ENCODE results near the gene TP53BP2. TPM values are rescaled to one million over a fixed set of nuclear protein-coding genes. Genes with fewer than 3 reads are reported as not detected.

TP53BP2 gene
- polyA plus RNA-seq, 1 donor from 2014 or later = 15.2 TPM

GRCh38 chr1:223864084-223864483 is 18.3 kb upstream of the TP53BP2 start:
- no peak overlapping the region for H3K4me3 Mint-ChIP-seq
- H3K27me3 Mint-ChIP-seq = peaks cover 7% of the 10 kb centered on the region
- no peaks in the 10 kb centered on the region for H3K4me1 Mint-ChIP-seq
- H3K36me3 Mint-ChIP-seq = no peaks in the 10 kb centered on the region
- peaks cover 0 to 1% (median 0%) of the 10 kb centered on the region in 3 donors for H3K9me3 Mint-ChIP-seq
- H3K27ac Mint-ChIP-seq = no peak overlapping the region

- Mint-ChIP-seq H3K27me3 (peaks cover 8% of the 10 kb centered on the region), H3K27ac (no peak overlapping the region), H3K36me3 (no peaks in the 10 kb centered on the region), H3K4me3 (no peak overlapping the region), H3K9me3 (peaks cover 0 to 1% (median 0%) of the 10 kb centered on the region in 3 donors), H3K4me1 (no peaks in the 10 kb centered on the region)
These were observed 16.2 kb upstream of the TP53BP2 start for GRCh38 chr1:223861904-223862303.

GRCh38 chr1:223860051-223860622 is 14.4 kb upstream of the TP53BP2 start:
- H3K9me3 Mint-ChIP-seq = no peaks in the 10 kb centered on the region
- no peaks in the 10 kb centered on the region for H3K36me3 Mint-ChIP-seq
- no peak overlapping the region for H3K4me3 Mint-ChIP-seq
- no peaks in the 10 kb centered on the region for H3K4me1 Mint-ChIP-seq
- peaks cover 8% of the 10 kb centered on the region for H3K27me3 Mint-ChIP-seq
- H3K27ac Mint-ChIP-seq = no peak overlapping the region

- Mint-ChIP-seq H3K9me3 (no peaks in the 10 kb centered on the region), H3K36me3 (no peaks in the 10 kb centered on the region), H3K4me3 (no peak overlapping the region), H3K27me3 (peaks cover 8% of the 10 kb centered on the region), H3K4me1 (no peaks in the 10 kb centered on the region), H3K27ac (no peak overlapping the region)
These were observed 13.3 kb upstream of the TP53BP2 start for GRCh38 chr1:223859058-223859457.

GRCh38 chr1:223856386-223856785 is 10.6 kb upstream of the TP53BP2 start:
- H3K9me3 Mint-ChIP-seq = no peaks in the 10 kb centered on the region
- H3K4me1 Mint-ChIP-seq = peaks cover 0 to 2% (median 0%) of the 10 kb centered on the region in 3 donors
- H3K36me3 Mint-ChIP-seq = no peaks in the 10 kb centered on the region
- H3K4me3 Mint-ChIP-seq = no peak overlapping the region
- no peak overlapping the region for H3K27ac Mint-ChIP-seq
- peaks cover 6% of the 10 kb centered on the region for H3K27me3 Mint-ChIP-seq

- Mint-ChIP-seq H3K36me3 (no peaks in the 10 kb centered on the region), H3K9me3 (no peaks in the 10 kb centered on the region), H3K27me3 (peaks cover 2% of the 10 kb centered on the region), H3K4me1 (peaks cover 0 to 4% (median 2%) of the 10 kb centered on the region in 3 donors), H3K4me3 (no peak overlapping the region), H3K27ac (peak overlapping the region in 1 of 3 donors; percentile 4)
These were observed 8.0 kb upstream of the TP53BP2 start for GRCh38 chr1:223853748-223854147.

- Mint-ChIP-seq H3K27ac (no peak overlapping the region), H3K4me1 (peaks cover 0 to 4% (median 2%) of the 10 kb centered on the region in 3 donors), H3K4me3 (no peak overlapping the region), H3K27me3 (peaks cover 2% of the 10 kb centered on the region), H3K36me3 (no peaks in the 10 kb centered on the region), H3K9me3 (no peaks in the 10 kb centered on the region)
These were observed 7.5 kb upstream of the TP53BP2 start for GRCh38 chr1:223853275-223853674.

GRCh38 chr1:223852337-223852736 is 6.6 kb upstream of the TP53BP2 start:
- Mint-ChIP-seq H3K27me3 (peaks cover 2% of the 10 kb centered on the region), H3K9me3 (no peaks in the 10 kb centered on the region), H3K36me3 (no peaks in the 10 kb centered on the region), H3K27ac (no peak overlapping the region), H3K4me1 (peaks cover 0 to 7% (median 5%) of the 10 kb centered on the region in 3 donors), H3K4me3 (peak overlapping the region in 1 of 4 donors; percentile 10)

- H3K4me1 Mint-ChIP-seq = peaks cover 9 to 14% (median 14%) of the 10 kb centered on the region in 3 donors
- H3K27me3 Mint-ChIP-seq = peaks cover 2% of the 10 kb centered on the region
- H3K27ac Mint-ChIP-seq = peak overlapping the region in 2 of 3 donors; percentile 39 to 71
- peak overlapping the region in 2 of 4 donors; percentile 56 to 82 for H3K4me3 Mint-ChIP-seq
- no peaks in the 10 kb centered on the region for H3K36me3 Mint-ChIP-seq
- no peaks in the 10 kb centered on the region for H3K9me3 Mint-ChIP-seq
These were observed 3.9 kb upstream of the TP53BP2 start for GRCh38 chr1:223849352-223850254.

GRCh38 chr1:223848536-223848935 is 2.8 kb upstream of the TP53BP2 start:
- H3K27ac Mint-ChIP-seq = peak overlapping the region in 1 of 3 donors; percentile 64
- H3K9me3 Mint-ChIP-seq = no peaks in the 10 kb centered on the region
- peaks cover under 1% of the 10 kb centered on the region for H3K27me3 Mint-ChIP-seq
- H3K4me3 Mint-ChIP-seq = peak overlapping the region in 1 of 4 donors; percentile 55
- H3K4me1 Mint-ChIP-seq = peaks cover 15 to 24% (median 23%) of the 10 kb centered on the region in 3 donors
- no peaks in the 10 kb centered on the region for H3K36me3 Mint-ChIP-seq

- Mint-ChIP-seq H3K4me1 (peaks cover 17 to 25% (median 24%) of the 10 kb centered on the region in 3 donors), H3K4me3 (peak overlapping the region in 1 of 4 donors; percentile 98), H3K27me3 (no peaks in the 10 kb centered on the region), H3K27ac (peak overlapping the region in 2 of 3 donors; percentile 33 to 64), H3K36me3 (no peaks in the 10 kb centered on the region), H3K9me3 (no peaks in the 10 kb centered on the region)
These were observed 2.1 kb upstream of the TP53BP2 start for GRCh38 chr1:223847781-223848345.

- H3K36me3 Mint-ChIP-seq = no peaks in the 10 kb centered on the region
- peaks cover 24 to 35% (median 34%) of the 10 kb centered on the region in 3 donors for H3K4me1 Mint-ChIP-seq
These were observed 524 bp downstream of the TP53BP2 start for GRCh38 chr1:223845037-223845809.

GRCh38 chr1:223844787-223845036 is 1.0 kb downstream of the TP53BP2 start:
- Mint-ChIP-seq H3K27me3 (no peaks in the 10 kb centered on the region), H3K9me3 (no peaks in the 10 kb centered on the region), H3K4me1 (peaks cover 29 to 39% (median 38%) of the 10 kb centered on the region in 3 donors), H3K4me3 (peak overlapping the region; percentile 95 to 98 (median 97)), H3K27ac (peak overlapping the region; percentile 95 to 98 (median 98)), H3K36me3 (no peaks in the 10 kb centered on the region)

More at GRCh38 chr1:223845037-223845809, 524 bp downstream of the TP53BP2 start:
- peak overlapping the region; percentile 95 to 98 (median 97) for H3K4me3 Mint-ChIP-seq
- peak overlapping the region; percentile 95 to 98 (median 98) for H3K27ac Mint-ChIP-seq
- no peaks in the 10 kb centered on the region for H3K27me3 Mint-ChIP-seq
- no peaks in the 10 kb centered on the region for H3K9me3 Mint-ChIP-seq

GRCh38 chr1:223843934-223844786 is 1.6 kb downstream of the TP53BP2 start:
- peak overlapping the region; percentile 95 to 98 (median 98) for H3K27ac Mint-ChIP-seq
- H3K36me3 Mint-ChIP-seq = no peaks in the 10 kb centered on the region
- peak overlapping the region; percentile 95 to 98 (median 97) for H3K4me3 Mint-ChIP-seq
- H3K9me3 Mint-ChIP-seq = no peaks in the 10 kb centered on the region
- no peaks in the 10 kb centered on the region for H3K27me3 Mint-ChIP-seq
- peaks cover 28 to 39% (median 36%) of the 10 kb centered on the region in 3 donors for H3K4me1 Mint-ChIP-seq
